IPS DF 6.9 (cell line): ENCODE results near the gene GRK5.
"Not testable (repeated sequence)": the region's sequence is repeated elsewhere in the genome, so short reads cannot be mapped to it uniquely, and the experiment has no call there.

Experiments used
- DNase-seq: peaks from one replicate; pipeline ENCODE4 v3.0.0-alpha.2; 2013; ENCODE audit warnings: low read depth, low spot score
- H3K27ac ChIP-seq: one replicate; pipeline ENCODE4 v1.5.1; 2013; ENCODE audit warnings: low read length, control low read depth
- H3K27me3 ChIP-seq: 2 replicates; pipeline ENCODE4 v1.6.1; 2013; ENCODE audit warnings: mild to moderate bottlenecking, low read length; ENCODE audit not compliant: control insufficient read depth, insufficient read depth
- H3K36me3 ChIP-seq: 2 replicates; pipeline ENCODE4 v1.6.1; 2013; ENCODE audit warnings: low read length; ENCODE audit not compliant: control insufficient read depth, insufficient read depth
- H3K4me1 ChIP-seq: 2 replicates; pipeline ENCODE4 v1.6.1; 2013; ENCODE audit warnings: low read length; ENCODE audit not compliant: control insufficient read depth, insufficient read depth
- H3K4me3 ChIP-seq: 2 replicates; pipeline ENCODE4 v1.5.1; 2013; ENCODE audit warnings: mild to moderate bottlenecking, low read length
- H3K9me3 ChIP-seq: 2 replicates; pipeline ENCODE4 v1.6.1; 2013; ENCODE audit warnings: low read length, inconsistent platforms; ENCODE audit not compliant: control insufficient read depth, insufficient read depth
- WGBS: extraction: QIAGEN DNeasy Blood & Tissue Kit; methylation state at CpG from one replicate; pipeline ENCODE4 v1.1.7; 2013; ENCODE audit warnings: mixed read lengths, missing lambda C conversion rate; ENCODE audit not compliant: insufficient read length, insufficient coverage; 5-methylcytosine and 5-hydroxymethylcytosine counted together

GRK5 gene

GRCh38 chr10:119221666-119222065 is 14.3 kb downstream of the GRK5 start:
- no peak for DNase-seq
- Histone ChIP-seq H3K27ac (no peak overlapping the region), H3K27me3 (no peaks in the 10 kb centered on the region), H3K36me3 (no peaks in the 10 kb centered on the region), H3K4me3 (no peak overlapping the region), H3K9me3 (no peaks in the 10 kb centered on the region), H3K4me1 (peaks cover 4% of the 10 kb centered on the region; the same call in 1 of the 2 replicates)
- whole genome bisulfite sequencing: no CpG with 5 or more reads among the region's 1 CpG

- no peak overlapping the region for H3K27ac ChIP-seq
- WGBS: no CpG with 5 or more reads among the region's 9 CpGs
- no peaks in the 10 kb centered on the region for H3K36me3 ChIP-seq
- DNase-seq: no peak
- H3K4me1 ChIP-seq: peaks cover 4% of the 10 kb centered on the region; the same call in 1 of the 2 replicates
- H3K27me3 ChIP-seq: no peaks in the 10 kb centered on the region
- no peak overlapping the region for H3K4me3 ChIP-seq
- H3K9me3 ChIP-seq: no peaks in the 10 kb centered on the region
These were observed 15.2 kb downstream of the GRK5 start for GRCh38 chr10:119222537-119222936.

- WGBS: no CpG with 5 or more reads among the region's 9 CpGs
- Histone ChIP-seq H3K27ac (no peak overlapping the region), H3K36me3 (no peaks in the 10 kb centered on the region), H3K4me1 (peaks cover 3% of the 10 kb centered on the region; the same call in 1 of the 2 replicates), H3K27me3 (no peaks in the 10 kb centered on the region), H3K4me3 (no peak overlapping the region), H3K9me3 (no peaks in the 10 kb centered on the region)
- no peak for DNase-seq
These were observed 15.6 kb downstream of the GRK5 start for GRCh38 chr10:119222966-119223386.

GRCh38 chr10:119225083-119225658 is 17.8 kb downstream of the GRK5 start:
- H3K4me3 ChIP-seq: no peak overlapping the region
- no peaks in the 10 kb centered on the region for H3K36me3 ChIP-seq
- H3K27ac ChIP-seq: no peak overlapping the region
- H3K27me3 ChIP-seq: no peaks in the 10 kb centered on the region
- H3K4me1 ChIP-seq: 0 out of 2 replicates have a peak, but pooled peaks cover 2% of the 10 kb centered on the region
- no peaks in the 10 kb centered on the region for H3K9me3 ChIP-seq
- no peak for DNase-seq
- no CpG with 5 or more reads among the region's 4 CpGs for WGBS

- Histone ChIP-seq H3K9me3 (no peaks in the 10 kb centered on the region), H3K4me3 (no peak overlapping the region), H3K4me1 (no peaks in the 10 kb centered on the region), H3K36me3 (no peaks in the 10 kb centered on the region), H3K27me3 (no peaks in the 10 kb centered on the region), H3K27ac (no peak overlapping the region)
- DNase-seq: no peak
- no CpG with 5 or more reads among the region's 6 CpGs for WGBS
These were observed 20.5 kb downstream of the GRK5 start for GRCh38 chr10:119227825-119228224.

GRCh38 chr10:119231654-119232053 is 24.3 kb downstream of the GRK5 start:
- H3K4me1 ChIP-seq: no peaks in the 10 kb centered on the region
- H3K27me3 ChIP-seq: no peaks in the 10 kb centered on the region
- no peak overlapping the region for H3K4me3 ChIP-seq
- H3K9me3 ChIP-seq: no peaks in the 10 kb centered on the region
- DNase-seq: no peak
- no CpG with 5 or more reads among the region's 7 CpGs for WGBS
- no peaks in the 10 kb centered on the region for H3K36me3 ChIP-seq
- H3K27ac ChIP-seq: no peak overlapping the region

- H3K9me3 ChIP-seq, H3K36me3 ChIP-seq, H3K27me3 ChIP-seq, H3K27ac ChIP-seq, H3K4me3 ChIP-seq, DNase-seq, H3K4me1 ChIP-seq: not testable (repeated sequence)
- WGBS: no CpG with 5 or more reads among the region's 4 CpGs
These were observed 25.1 kb downstream of the GRK5 start for GRCh38 chr10:119232439-119232838.

- no CpG with 5 or more reads among the region's 5 CpGs for WGBS
- H3K4me3 ChIP-seq: no peak overlapping the region
These were observed 25.9 kb downstream of the GRK5 start for GRCh38 chr10:119233123-119233820.

GRCh38 chr10:119233821-119234220 is 26.4 kb downstream of the GRK5 start:
- H3K36me3 ChIP-seq: no peaks in the 10 kb centered on the region
- no CpG with 5 or more reads among the region's 3 CpGs for WGBS
- H3K27ac ChIP-seq: no peak overlapping the region
- no peak for DNase-seq
- no peak overlapping the region for H3K4me3 ChIP-seq
- no peaks in the 10 kb centered on the region for H3K9me3 ChIP-seq
- H3K27me3 ChIP-seq: no peaks in the 10 kb centered on the region
- no peaks in the 10 kb centered on the region for H3K4me1 ChIP-seq

More at GRCh38 chr10:119233123-119233820, 25.9 kb downstream of the GRK5 start:
- no peak for DNase-seq
- Histone ChIP-seq H3K4me1 (no peaks in the 10 kb centered on the region), H3K27ac (no peak overlapping the region), H3K9me3 (no peaks in the 10 kb centered on the region), H3K27me3 (no peaks in the 10 kb centered on the region), H3K36me3 (no peaks in the 10 kb centered on the region)

GRCh38 chr10:119235356-119235755 is 28.0 kb downstream of the GRK5 start:
- Histone ChIP-seq H3K9me3 (no peaks in the 10 kb centered on the region), H3K27ac (no peak overlapping the region), H3K36me3 (no peaks in the 10 kb centered on the region), H3K4me3 (no peak overlapping the region), H3K27me3 (no peaks in the 10 kb centered on the region), H3K4me1 (no peaks in the 10 kb centered on the region)
- DNase-seq: no peak
- WGBS: no CpG with 5 or more reads among the region's 3 CpGs
